GM23248 (cell line): ENCODE measurements around the gene RBPJ.

Experiments
- EZH2 ChIP-seq: fragments of 200-600 bp; sonication (generic); IDR thresholded peaks from 2 replicates; pipeline ENCODE4 v1.6.1; 2018; ENCODE audit warnings: antibody characterized with exemption, mild to moderate bottlenecking; ENCODE audit not compliant: insufficient read depth, poor library complexity, severe bottlenecking
- EZH2phosphoT487 ChIP-seq: fragments of 200-600 bp; sonication (generic); IDR thresholded peaks from 2 replicates; pipeline ENCODE4 v1.6.1; 2018; ENCODE audit warnings: antibody characterized with exemption, moderate library complexity, mild to moderate bottlenecking, low read depth; ENCODE audit not compliant: insufficient read depth

DNA sequence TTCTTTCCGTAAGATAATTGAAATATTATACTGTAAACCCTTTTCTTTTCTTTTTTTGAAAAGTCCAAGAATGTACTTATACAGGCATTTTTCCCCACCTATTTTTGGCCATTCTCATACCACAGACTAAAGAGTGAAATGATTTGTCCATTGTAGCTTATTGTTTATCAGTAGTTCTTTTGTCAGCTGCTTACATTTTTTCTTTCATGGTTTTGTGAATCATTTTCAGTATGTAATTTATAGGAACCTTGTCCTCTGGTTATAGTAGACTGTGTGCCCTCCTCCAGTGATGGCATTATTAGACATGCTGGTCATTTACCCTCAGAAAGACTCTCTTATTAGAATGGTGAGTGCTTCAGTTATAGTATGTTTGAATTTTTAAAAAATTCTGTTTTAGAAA, 112.7 kb downstream of the RBPJ start:
- TF ChIP-seq EZH2 (no peak), EZH2phosphoT487 (no peak)
